HEK293T (cell line): ENCODE measurements around the gene RIBC1.

Experiments
- HDGF ChIP-seq: fragments of 450-650 bp; IDR thresholded peaks from 2 replicates; pipeline ENCODE4 v1.6.1; 2017; ENCODE audit warnings: antibody characterized with exemption, borderline replicate concordance
- SUZ12 ChIP-seq: fragments of 450-650 bp; IDR thresholded peaks from 2 replicates; pipeline ENCODE4 v1.6.1; 2016; ENCODE audit warnings: mild to moderate bottlenecking
- TARDBP ChIP-seq: fragments of 450-650 bp; IDR thresholded peaks from 2 replicates; pipeline ENCODE4 v1.6.1; 2016

GRCh38 chrX:53398216-53398615 is 24.5 kb upstream of the RIBC1 start:
- TF ChIP-seq SUZ12 (no peak), HDGF (no peak), TARDBP (no peak)
